GM12878 (cell line): ENCODE data around the gene HNRNPDL. TPM values are rescaled to one million over a fixed set of nuclear protein-coding genes. Genes with fewer than 3 reads are reported as not detected.

Source experiments
- BRCA1 ChIP-seq: IDR thresholded peaks from 2 replicates; pipeline ENCODE4 v1.6.1; 2011; ENCODE audit warnings: low read depth, low read length, improper control_type of control experiment
- CHD1 ChIP-seq: IDR thresholded peaks from 2 replicates; pipeline ENCODE4 v1.6.1; 2012; ENCODE audit warnings: low read depth, low read length, improper control_type of control experiment
- MXI1 ChIP-seq: fragments of 150-350 bp; IDR thresholded peaks from 2 replicates; pipeline ENCODE4 v1.6.1; 2011; ENCODE audit warnings: low read depth, mild to moderate bottlenecking, inconsistent platforms, low read length, improper control_type of control experiment
- NRF1 ChIP-seq: conservative IDR thresholded peaks from 2 replicates; pipeline ENCODE4 v1.6.1; 2011; ENCODE audit warnings: mild to moderate bottlenecking, low read depth, low read length, improper control_type of control experiment
- PAX5 ChIP-seq: IDR thresholded peaks from 2 replicates; pipeline ENCODE4 v1.6.1; 2011; ENCODE audit warnings: low read depth, low read length, borderline replicate concordance
- POLR2A ChIP-seq: IDR thresholded peaks from 2 replicates; pipeline ENCODE4 v1.6.1; 2011; ENCODE audit warnings: low read depth, mild to moderate bottlenecking, low read length
- RAD51 ChIP-seq: fragments of 450-650 bp; IDR thresholded peaks from 2 replicates; pipeline ENCODE4 v1.6.1; 2016; ENCODE audit warnings: moderate library complexity, mild to moderate bottlenecking, inconsistent platforms
- RCOR1 ChIP-seq: conservative IDR thresholded peaks from 2 replicates; pipeline ENCODE4 v1.6.1; 2012; ENCODE audit warnings: low read depth, low read length, improper control_type of control experiment
- RUNX3 ChIP-seq: IDR thresholded peaks from 2 replicates; pipeline ENCODE4 v1.6.1; 2012; ENCODE audit warnings: low read length, inconsistent platforms
- SMAD1 ChIP-seq: fragments of 450-650 bp; IDR thresholded peaks from 2 replicates; pipeline ENCODE4 v1.6.1; 2018; ENCODE audit warnings: mild to moderate bottlenecking, low read depth; ENCODE audit not compliant: partially characterized antibody
- SUZ12 ChIP-seq: fragments of 200-600 bp; sonication (generic); IDR thresholded peaks from one replicate; pipeline ENCODE4 v1.6.1; 2018; ENCODE audit warnings: antibody characterized with exemption, mild to moderate bottlenecking; ENCODE audit not compliant: unreplicated experiment
- ZNF24 ChIP-seq: fragments of 450-650 bp; IDR thresholded peaks from 2 replicates; pipeline ENCODE4 v1.6.1; 2017; ENCODE audit warnings: antibody characterized with exemption, mild to moderate bottlenecking
- polyA plus RNA-seq, 11 experiments: library from polyadenylated mRNA; depleted of rRNA in 4 of 11; unstranded in 6 of 11; stranded (reverse) in 5 of 11; fragments of >200 nt; fragmentation: Nextera tagmentation in 4 of 11; fragmentation: Illumina TruSeq in 1 of 11; extraction: Ambion mirVana in 4 of 11; extraction: Trizol in 1 of 11; gene quantifications; 1 replicate in 1 of 11; 2 replicates in 10 of 11; pipeline versions ENCODE4 v1.2.1 to v1.2.3, GENCODE V29; 2011 to 2016; ENCODE audit warnings: inconsistent platforms in 2 of 11, missing spikeins in 2 of 11, low read depth in 1 of 11
- total RNA-seq, 4 experiments: library from RNA; depleted of rRNA in 3 of 4; stranded (reverse); fragments of >200 nt in 3 of 4; fragmentation: Illumina TruSeq in 1 of 4; extraction: Trizol in 1 of 4; gene quantifications; 2 replicates each; pipeline versions ENCODE4 v1.2.1 to v1.2.3, GENCODE V29; 2013 to 2021
- TF ChIP-seq, protein P1 (sequence below): IDR thresholded peaks from 2 replicates; pipeline ENCODE4 v1.6.1; 2012; ENCODE audit warnings: low read length, inconsistent platforms
- TF ChIP-seq, protein P2 (sequence below): fragments of 450-650 bp; IDR thresholded peaks from 2 replicates; pipeline ENCODE4 v1.6.1; 2017; ENCODE audit warnings: low read depth, mild to moderate bottlenecking, moderate library complexity
- TF ChIP-seq, protein P3 (sequence below): fragments of 450-650 bp; IDR thresholded peaks from 2 replicates; pipeline ENCODE4 v1.6.1; 2016; ENCODE audit warnings: mild to moderate bottlenecking, moderate library complexity, borderline replicate concordance
- TF ChIP-seq, protein P4 (sequence below): fragments of 450-650 bp; IDR thresholded peaks from 2 replicates; pipeline ENCODE4 v1.6.1; 2017; ENCODE audit warnings: borderline replicate concordance
- TF ChIP-seq, protein P5 (sequence below): fragments of 450-650 bp; IDR thresholded peaks from 2 replicates; pipeline ENCODE4 v1.6.1; 2017; ENCODE audit warnings: mild to moderate bottlenecking, moderate library complexity

Gene HNRNPDL
- total and polyA plus RNA-seq, 10 of the 15 experiments (the other 5 are each of a cell fraction or from before 2014, with no cell fraction given) = 217 to 510 (median 345) TPM

DNA sequence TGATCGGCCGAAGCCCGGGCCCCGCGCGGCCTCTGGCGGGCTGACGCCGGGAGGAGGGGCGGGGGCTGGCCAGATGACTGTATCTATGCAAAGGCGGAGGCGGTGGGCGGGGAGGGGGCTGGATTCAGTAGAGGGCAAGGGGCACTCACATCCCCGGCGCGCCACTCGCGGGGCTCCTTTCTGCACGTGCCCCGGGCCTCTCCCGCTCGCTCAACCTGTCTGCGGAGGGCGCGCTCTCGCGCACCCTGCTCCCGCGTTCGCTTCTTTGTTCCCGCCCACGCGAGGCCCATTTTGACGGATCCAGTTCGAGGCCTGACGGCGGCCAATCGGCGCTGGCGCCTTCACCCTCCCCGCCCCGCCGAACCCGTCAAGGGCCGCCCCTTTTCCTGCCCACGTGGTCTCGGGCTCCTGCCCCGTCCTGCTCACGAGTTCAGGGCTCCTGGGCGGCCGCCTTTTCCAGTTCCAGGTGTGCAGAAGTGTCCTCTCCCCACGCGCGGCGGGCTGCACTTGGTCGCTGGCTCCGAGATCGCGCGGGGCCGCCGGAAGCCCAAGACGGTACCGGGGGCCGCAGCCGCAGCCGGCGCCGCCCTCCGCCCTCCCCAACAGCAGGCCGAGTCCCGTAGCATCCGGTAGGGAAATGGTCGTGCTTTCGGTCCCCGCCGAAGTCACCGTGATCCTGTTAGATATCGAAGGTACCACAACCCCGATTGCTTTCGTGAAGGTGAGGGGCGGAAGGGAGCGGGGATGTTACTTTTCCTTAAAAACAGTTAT, at the start of gene HNRNPDL, which contains the start of gene ENOPH1 (continued):
- TF ChIP-seq NRF1 (no peak), POLR2A (peak; percentile 85), RCOR1 (no peak), PAX5 (no peak), BRCA1 (no peak), RUNX3 (no peak; the same call in 1 of the 2 replicates), CHD1 (no peak), SUZ12 (no peak), MXI1 (peak; percentile 41; the same call in 1 of the 2 replicates), RAD51 (peak; percentile 90), ZNF24 (no peak), SMAD1 (no peak)
- TF ChIP-seq, protein P1, sequence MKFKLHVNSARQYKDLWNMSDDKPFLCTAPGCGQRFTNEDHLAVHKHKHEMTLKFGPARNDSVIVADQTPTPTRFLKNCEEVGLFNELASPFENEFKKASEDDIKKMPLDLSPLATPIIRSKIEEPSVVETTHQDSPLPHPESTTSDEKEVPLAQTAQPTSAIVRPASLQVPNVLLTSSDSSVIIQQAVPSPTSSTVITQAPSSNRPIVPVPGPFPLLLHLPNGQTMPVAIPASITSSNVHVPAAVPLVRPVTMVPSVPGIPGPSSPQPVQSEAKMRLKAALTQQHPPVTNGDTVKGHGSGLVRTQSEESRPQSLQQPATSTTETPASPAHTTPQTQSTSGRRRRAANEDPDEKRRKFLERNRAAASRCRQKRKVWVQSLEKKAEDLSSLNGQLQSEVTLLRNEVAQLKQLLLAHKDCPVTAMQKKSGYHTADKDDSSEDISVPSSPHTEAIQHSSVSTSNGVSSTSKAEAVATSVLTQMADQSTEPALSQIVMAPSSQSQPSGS = no peak
- TF ChIP-seq, protein P2, sequence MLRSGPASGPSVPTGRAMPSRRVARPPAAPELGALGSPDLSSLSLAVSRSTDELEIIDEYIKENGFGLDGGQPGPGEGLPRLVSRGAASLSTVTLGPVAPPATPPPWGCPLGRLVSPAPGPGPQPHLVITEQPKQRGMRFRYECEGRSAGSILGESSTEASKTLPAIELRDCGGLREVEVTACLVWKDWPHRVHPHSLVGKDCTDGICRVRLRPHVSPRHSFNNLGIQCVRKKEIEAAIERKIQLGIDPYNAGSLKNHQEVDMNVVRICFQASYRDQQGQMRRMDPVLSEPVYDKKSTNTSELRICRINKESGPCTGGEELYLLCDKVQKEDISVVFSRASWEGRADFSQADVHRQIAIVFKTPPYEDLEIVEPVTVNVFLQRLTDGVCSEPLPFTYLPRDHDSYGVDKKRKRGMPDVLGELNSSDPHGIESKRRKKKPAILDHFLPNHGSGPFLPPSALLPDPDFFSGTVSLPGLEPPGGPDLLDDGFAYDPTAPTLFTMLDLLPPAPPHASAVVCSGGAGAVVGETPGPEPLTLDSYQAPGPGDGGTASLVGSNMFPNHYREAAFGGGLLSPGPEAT = peak; percentile 67; the same call in 1 of the 2 replicates
- TF ChIP-seq, protein P3, sequence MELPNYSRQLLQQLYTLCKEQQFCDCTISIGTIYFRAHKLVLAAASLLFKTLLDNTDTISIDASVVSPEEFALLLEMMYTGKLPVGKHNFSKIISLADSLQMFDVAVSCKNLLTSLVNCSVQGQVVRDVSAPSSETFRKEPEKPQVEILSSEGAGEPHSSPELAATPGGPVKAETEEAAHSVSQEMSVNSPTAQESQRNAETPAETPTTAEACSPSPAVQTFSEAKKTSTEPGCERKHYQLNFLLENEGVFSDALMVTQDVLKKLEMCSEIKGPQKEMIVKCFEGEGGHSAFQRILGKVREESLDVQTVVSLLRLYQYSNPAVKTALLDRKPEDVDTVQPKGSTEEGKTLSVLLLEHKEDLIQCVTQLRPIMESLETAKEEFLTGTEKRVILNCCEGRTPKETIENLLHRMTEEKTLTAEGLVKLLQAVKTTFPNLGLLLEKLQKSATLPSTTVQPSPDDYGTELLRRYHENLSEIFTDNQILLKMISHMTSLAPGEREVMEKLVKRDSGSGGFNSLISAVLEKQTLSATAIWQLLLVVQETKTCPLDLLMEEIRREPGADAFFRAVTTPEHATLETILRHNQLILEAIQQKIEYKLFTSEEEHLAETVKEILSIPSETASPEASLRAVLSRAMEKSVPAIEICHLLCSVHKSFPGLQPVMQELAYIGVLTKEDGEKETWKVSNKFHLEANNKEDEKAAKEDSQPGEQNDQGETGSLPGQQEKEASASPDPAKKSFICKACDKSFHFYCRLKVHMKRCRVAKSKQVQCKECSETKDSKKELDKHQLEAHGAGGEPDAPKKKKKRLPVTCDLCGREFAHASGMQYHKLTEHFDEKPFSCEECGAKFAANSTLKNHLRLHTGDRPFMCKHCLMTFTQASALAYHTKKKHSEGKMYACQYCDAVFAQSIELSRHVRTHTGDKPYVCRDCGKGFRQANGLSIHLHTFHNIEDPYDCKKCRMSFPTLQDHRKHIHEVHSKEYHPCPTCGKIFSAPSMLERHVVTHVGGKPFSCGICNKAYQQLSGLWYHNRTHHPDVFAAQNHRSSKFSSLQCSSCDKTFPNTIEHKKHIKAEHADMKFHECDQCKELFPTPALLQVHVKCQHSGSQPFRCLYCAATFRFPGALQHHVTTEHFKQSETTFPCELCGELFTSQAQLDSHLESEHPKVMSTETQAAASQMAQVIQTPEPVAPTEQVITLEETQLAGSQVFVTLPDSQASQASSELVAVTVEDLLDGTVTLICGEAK = peak; percentile 55; the same call in 1 of the 2 replicates
- TF ChIP-seq, protein P4, sequence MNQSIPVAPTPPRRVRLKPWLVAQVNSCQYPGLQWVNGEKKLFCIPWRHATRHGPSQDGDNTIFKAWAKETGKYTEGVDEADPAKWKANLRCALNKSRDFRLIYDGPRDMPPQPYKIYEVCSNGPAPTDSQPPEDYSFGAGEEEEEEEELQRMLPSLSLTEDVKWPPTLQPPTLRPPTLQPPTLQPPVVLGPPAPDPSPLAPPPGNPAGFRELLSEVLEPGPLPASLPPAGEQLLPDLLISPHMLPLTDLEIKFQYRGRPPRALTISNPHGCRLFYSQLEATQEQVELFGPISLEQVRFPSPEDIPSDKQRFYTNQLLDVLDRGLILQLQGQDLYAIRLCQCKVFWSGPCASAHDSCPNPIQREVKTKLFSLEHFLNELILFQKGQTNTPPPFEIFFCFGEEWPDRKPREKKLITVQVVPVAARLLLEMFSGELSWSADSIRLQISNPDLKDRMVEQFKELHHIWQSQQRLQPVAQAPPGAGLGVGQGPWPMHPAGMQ = no peak
- TF ChIP-seq, protein P5, sequence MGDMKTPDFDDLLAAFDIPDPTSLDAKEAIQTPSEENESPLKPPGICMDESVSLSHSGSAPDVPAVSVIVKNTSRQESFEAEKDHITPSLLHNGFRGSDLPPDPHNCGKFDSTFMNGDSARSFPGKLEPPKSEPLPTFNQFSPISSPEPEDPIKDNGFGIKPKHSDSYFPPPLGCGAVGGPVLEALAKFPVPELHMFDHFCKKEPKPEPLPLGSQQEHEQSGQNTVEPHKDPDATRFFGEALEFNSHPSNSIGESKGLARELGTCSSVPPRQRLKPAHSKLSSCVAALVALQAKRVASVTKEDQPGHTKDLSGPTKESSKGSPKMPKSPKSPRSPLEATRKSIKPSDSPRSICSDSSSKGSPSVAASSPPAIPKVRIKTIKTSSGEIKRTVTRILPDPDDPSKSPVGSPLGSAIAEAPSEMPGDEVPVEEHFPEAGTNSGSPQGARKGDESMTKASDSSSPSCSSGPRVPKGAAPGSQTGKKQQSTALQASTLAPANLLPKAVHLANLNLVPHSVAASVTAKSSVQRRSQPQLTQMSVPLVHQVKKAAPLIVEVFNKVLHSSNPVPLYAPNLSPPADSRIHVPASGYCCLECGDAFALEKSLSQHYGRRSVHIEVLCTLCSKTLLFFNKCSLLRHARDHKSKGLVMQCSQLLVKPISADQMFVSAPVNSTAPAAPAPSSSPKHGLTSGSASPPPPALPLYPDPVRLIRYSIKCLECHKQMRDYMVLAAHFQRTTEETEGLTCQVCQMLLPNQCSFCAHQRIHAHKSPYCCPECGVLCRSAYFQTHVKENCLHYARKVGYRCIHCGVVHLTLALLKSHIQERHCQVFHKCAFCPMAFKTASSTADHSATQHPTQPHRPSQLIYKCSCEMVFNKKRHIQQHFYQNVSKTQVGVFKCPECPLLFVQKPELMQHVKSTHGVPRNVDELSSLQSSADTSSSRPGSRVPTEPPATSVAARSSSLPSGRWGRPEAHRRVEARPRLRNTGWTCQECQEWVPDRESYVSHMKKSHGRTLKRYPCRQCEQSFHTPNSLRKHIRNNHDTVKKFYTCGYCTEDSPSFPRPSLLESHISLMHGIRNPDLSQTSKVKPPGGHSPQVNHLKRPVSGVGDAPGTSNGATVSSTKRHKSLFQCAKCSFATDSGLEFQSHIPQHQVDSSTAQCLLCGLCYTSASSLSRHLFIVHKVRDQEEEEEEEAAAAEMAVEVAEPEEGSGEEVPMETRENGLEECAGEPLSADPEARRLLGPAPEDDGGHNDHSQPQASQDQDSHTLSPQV = no peak; the same call in 1 of the 2 replicates
